ENCODE results near the gene HCRT.

- TF ChIP-seq CTCF (IDR thresholded peaks at IDR 0.05) (no peak), POLR2A (IDR thresholded peaks at IDR 0.05) (no peak)
Measured at GRCh38 chr17:42135151-42135550, 50.1 kb downstream of the HCRT start.

All from uterus (tissue), 2 donors.